Sciatic nerve (tissue), 2 donors: ENCODE results near the gene MYPN. TPM values are rescaled to one million over a fixed set of nuclear protein-coding genes. Genes with fewer than 3 reads are reported as not detected.

Experiments
- ATAC-seq: fragments of 200-7000 bp; cut with Tn5 transposase; one replicate; pipeline ENCODE4 v1.9.1; 2020; ENCODE audit warnings: mild to moderate bottlenecking, moderate library complexity
- DNase-seq: peaks from one replicate; pipeline ENCODE4 v3.0.0-alpha.2; 2020; ENCODE audit warnings: low spot score
- intact Hi-C: fragments of 100-400 bp; cut with DNase I; formaldehyde crosslinking; loops from one replicate; pipeline ENCODE4 v1.14.2; 2022
- total RNA-seq: library from RNA; stranded (reverse); fragmentation: NEBNext Ultra II Directional; extraction: Animal tissue kit (Norgen Biotek cat#: 25700); gene quantifications from one replicate; pipeline ENCODE4 v1.2.1, GENCODE V29; 2021
- donor health status: DM: no; HTN: no; CAD: no.
- donor health status: DM: no; HTN: no; CAD: no.

Gene MYPN
- total RNA-seq, 1 donor from 2014 or later: 0.13 TPM

DNA sequence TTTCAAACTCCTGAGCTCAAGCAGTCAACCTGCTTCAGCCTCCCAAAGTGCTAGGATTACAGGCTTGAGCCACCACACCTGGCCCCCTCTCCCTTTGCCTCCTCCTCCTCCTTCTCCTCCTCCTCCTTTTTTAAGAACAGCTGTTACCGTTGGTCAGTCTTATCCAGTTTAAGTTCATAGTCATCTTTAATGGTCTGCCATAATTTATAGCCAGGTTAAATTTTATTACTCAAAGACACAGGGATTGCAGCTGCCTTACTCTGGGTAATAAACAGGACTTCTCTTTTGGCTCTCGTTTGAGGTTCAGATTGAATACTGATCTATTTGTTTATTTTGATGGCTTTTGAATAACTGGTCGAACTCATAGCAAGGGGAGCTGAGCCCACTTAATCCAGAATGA lies 87.4 kb downstream of the MYPN start:
- intact Hi-C loops: no loop called here
- ATAC-seq: no peak
- DNase-seq: no peak

DNA sequence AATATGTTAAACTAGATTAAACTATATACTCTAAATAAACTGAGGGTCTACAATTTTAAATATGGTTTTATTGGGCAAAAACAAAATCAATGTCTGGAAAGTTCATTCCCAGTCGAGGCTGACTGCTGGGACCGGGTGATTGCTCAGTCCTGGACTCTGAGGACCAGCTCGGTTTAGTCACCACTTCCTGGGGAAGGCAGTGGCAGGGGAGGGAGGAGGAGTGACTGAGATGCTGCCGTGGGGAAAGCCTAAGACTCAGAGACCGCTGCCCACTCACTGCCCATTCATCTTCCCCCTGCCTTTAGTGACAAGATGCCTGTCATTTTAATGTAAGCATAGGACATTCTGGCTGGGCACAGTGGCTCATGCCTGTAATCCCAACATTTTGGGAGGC lies 93.7 kb downstream of the MYPN start:
- DNase-seq (no peak), ATAC-seq (no peak)
- intact Hi-C loops: no loop called here

DNA sequence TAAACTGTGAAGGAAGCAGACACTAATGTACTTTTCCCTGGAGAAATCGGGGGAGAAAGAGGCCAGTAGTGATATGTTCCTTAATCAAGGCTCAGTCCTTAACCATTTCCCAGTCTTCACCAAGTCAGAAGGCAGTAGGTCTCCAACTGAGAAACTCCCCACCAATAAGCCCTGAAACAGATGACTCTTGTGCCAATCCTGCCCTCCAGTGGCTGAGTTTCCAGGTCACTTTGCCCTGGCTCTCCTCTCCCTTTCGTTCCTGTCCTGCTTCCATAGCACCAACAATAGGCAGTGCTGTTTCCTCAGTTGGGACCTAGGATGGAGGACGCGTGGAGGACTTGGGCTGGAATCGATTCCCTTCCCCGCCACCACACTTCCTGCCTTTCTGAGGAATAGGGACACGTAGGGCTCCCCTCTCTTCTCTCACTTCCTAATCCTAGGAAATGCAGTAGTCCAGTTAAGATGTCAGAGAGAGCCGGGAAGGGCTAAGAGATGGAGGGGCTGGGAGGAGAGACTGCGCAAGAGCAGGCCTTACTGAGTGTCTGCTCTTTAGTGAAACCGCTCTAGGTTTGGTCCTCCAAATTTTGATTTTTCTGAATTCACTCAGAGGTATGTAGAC lies 99.2 kb downstream of the MYPN start:
- no peak for DNase-seq
- intact Hi-C loops: no loop called here
- no peak for ATAC-seq

GRCh38 chr10:68211669-68212068 lies 102.4 kb downstream of the MYPN start:
- intact Hi-C loops: no loop called here
- DNase-seq: no peak
- ATAC-seq: no peak

GRCh38 chr10:68212721-68213352 lies 103.5 kb downstream of the MYPN start:
- DNase-seq: no peak
- intact Hi-C loops: no loop called here
- no peak for ATAC-seq

DNA sequence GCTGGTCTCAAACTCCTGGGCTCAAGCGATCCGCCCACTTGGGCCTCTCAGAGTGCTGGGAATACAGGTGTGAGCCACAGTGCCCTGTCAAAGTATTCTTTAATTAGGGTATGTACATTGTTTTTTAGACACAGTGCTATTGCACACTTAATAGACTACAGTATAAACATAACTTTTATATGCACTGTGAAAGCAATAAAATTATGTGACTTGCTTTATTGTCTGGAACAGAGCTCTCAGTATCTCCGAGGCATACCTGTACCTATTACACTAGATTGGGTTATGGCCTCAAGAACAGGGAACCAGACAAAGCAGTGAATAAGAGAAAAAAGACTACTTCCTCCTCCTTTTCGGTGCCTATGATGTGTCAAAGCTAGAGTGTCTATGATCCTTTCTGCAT lies 109.5 kb downstream of the MYPN start:
- DNase-seq (no peak), ATAC-seq (no peak)
- intact Hi-C loops: no loop called here

DNA sequence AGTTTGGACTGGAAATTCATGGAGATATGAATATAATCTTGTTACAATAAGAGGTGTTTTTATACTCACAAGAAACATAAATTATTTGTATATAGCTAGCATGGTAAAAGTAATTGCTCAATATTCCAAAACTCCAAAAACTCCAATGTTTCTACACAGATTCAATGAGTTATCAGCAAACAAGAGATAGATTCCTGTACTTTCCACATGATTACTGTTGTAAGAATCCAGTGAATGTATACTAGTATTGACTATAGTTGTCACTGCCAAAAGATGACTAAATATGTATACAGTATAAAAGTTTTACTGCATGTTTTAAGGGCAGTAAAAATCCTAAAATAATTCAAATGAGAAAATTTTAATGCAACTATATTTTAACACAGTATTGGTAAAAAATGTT lies 111.9 kb downstream of the MYPN start:
- intact Hi-C loops: no loop called here
- DNase-seq (no peak), ATAC-seq (no peak)

DNA sequence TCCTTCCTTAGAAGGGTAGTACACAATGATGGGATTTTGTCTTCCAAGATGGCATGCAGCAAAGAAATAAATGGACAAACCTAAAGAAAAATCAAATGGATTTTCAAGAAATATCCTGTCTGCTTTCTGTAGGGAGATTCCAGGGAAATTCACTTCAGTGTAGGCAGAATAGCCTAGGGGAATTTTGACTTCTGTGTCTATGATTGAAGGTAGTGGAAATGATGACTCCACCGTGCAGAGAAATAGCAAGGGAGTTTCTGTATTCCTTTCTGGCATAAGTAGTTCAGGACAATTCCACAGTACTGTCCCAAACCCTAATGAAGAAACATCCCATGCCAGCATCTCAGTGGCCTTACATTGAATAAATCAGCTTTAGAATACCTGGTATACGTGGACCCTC lies 113.1 kb downstream of the MYPN start:
- intact Hi-C loops: no loop called here
- DNase-seq (no peak), ATAC-seq (no peak)

- DNase-seq (no peak), ATAC-seq (no peak)
- intact Hi-C loops: no loop called here
Observed at GRCh38 chr10:68223535-68224165, 114.4 kb downstream of the MYPN start.

DNA sequence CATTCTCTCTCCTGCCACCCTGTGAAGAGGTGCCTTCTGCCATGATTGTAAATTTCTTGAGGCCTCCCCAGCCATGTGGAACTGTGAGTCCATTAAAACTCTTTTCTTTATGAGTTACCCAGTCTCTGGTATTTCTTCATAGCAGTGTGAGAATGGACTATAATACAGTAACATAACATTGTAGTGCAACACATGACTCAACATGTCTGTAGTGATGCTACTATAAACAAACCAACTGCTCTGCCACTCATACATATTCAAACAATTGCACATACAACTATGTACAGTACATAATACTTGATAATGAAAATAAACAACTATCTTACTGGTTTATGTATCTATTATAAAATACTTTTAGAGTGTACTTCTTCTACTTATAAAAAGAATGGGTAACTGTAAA lies 115.5 kb downstream of the MYPN start:
- ATAC-seq: no peak
- no peak for DNase-seq
- intact Hi-C loops: no loop called here

DNA sequence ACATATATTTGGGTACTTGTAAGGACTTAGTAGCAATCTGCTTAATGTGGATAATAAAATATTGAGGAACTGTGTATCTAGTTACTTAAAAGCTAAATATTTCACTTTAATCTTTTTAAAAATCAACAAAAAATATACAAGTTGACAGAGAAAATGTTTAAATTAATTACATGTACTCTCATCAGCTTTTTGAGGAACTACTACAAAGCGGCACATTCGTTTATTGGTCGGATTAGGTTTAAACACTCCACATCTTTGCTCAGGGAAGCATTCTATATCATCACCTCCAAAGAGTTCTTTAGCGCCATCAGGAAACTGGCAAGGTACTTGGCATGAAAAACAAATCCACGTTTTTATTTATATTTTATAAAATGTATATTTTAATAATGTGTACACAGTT lies 121.0 kb downstream of the MYPN start:
- no peak for ATAC-seq
- DNase-seq: no peak
- intact Hi-C loops: no loop called here

DNA sequence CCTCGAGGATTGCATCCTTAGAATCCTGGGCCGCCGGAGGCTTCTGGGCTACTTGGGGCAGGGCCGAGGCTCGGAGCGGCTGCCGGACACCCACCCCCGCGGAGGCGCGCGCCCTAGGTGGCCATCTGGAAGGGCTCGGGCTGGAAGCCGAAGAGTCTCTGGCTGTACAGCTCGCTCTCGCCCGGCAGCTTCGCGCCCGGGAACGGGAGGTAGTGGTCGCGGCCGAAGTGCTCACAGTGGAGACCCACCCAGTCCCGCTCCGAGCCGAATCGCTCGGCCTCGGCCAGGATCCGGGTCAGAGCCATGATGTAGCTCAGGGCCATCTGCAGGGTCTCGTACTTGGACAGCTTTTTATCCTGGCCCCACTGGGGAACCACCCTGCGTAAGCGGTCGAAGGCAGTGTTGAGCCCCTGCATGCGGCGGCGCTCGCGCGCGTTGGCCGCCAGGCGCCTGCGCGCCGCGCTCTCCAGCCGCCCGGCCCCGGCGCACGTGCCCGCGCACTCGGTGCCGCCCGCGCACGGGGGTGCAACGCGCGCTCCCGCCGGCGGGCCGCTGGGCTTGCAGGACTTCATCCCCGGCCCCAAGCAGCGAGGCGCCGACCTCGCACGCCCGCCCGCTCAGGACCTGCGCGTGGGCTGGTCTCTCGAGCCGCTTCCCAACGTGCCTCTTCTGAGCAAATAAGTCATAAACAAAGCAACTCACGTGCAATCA lies 122.0 kb downstream of the MYPN start:
- intact Hi-C loops: no loop called here
- DNase-seq (peak; percentile 75), ATAC-seq (peak; percentile 96)

GRCh38 chr10:68231817-68232251 lies 122.5 kb downstream of the MYPN start, which contains the start of gene ATOH7:
Gene ATOH7, minus strand, starts transcription at chr10:68232113. Its CDS starts 436 bp downstream, at chr10:68231677.
- intact Hi-C loops: no loop called here
- DNase-seq: no peak
- ATAC-seq: no peak

- no peak for DNase-seq
- ATAC-seq: no peak
- intact Hi-C loops: no loop called here
Observed at GRCh38 chr10:68233046-68233445, 123.8 kb downstream of the MYPN start.

- intact Hi-C loops: no loop called here
Observed at GRCh38 chr10:68235111-68235510, 125.8 kb downstream of the MYPN start.

DNA sequence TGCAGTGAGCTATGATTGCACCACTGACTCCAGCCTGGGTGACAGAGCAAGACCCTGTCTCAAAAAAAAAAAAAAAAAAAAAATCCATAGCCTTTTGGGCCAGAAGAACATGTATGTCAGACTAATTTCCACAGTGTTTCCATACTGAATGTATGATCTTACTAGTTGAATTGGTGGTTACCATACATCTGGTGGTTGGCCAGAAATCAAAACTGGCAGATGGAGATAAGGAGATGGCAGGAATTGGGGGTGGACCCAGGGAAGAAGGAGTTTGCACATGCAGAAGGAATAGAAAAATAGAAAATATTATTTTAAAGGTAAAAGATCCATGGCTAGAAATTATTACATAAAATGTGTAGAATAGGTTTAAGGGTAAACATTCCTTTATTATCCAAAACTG lies 126.3 kb downstream of the MYPN start:
- intact Hi-C loops: no loop called here
- DNase-seq (no peak), ATAC-seq (no peak)

More at GRCh38 chr10:68235111-68235510, 125.8 kb downstream of the MYPN start:
- ATAC-seq: no peak
- DNase-seq: no peak

DNA sequence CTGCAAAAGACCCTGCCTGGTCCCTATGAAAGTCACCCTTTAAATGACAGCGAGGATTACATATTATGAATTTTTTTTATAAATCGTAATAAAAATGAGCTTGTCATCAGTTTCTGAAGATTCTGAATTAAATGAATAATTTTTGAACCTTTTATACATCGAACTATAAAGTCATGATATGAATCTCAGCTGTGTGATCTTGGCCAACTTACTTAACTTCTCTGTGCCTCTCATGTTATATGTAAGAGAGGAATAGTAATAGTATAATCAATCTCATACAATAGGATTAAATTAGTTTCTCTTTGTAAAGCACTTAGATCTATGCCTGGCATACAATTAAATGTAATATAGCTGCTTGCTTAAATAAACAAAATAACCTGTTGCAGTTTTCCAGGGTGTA lies 127.9 kb downstream of the MYPN start:
- no peak for ATAC-seq

GRCh38 chr10:68238371-68238770 lies 129.1 kb downstream of the MYPN start:
- no peak for ATAC-seq
- DNase-seq: no peak
- intact Hi-C loops: no loop called here

More for the DNA sequence above, 127.9 kb downstream of the MYPN start:
- intact Hi-C loops: no loop called here
- no peak for DNase-seq

DNA sequence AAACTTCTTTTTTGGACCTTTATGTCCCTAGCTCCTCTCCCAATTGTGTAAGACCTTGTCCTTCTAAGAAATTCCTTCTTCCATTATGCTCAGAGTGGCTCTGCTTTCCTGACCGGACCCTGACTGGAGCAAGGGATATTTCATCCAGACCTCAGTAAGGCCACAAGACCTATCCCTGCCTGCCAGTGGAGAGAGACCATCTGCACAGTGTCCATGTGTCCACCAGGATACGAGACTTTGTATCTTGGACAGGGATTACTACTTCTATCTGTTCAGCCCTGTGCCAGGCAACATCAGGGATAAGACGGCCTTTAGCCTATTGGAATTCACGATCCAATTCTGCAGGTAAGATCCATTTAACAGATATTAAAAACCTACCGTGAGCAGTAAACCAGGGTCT lies 129.8 kb downstream of the MYPN start:
- ATAC-seq: no peak
- DNase-seq: no peak
- intact Hi-C loops: no loop called here

GRCh38 chr10:68239596-68240150 lies 130.4 kb downstream of the MYPN start:
- DNase-seq: no peak
- intact Hi-C loops: no loop called here
- no peak for ATAC-seq
